IPS-11a (cell line): Measurements from ENCODE around the gene NPR1.
"Not testable (repeated sequence)": the region's sequence is repeated elsewhere in the genome, so short reads cannot be mapped to it uniquely, and the experiment has no call there.

ENCODE experiments used
- H3K4me3 ChIP-seq: one replicate; pipeline ENCODE4 v1.5.1; 2013; ENCODE audit warnings: low read depth, low read length, control low read depth

The NPR1 gene

DNA sequence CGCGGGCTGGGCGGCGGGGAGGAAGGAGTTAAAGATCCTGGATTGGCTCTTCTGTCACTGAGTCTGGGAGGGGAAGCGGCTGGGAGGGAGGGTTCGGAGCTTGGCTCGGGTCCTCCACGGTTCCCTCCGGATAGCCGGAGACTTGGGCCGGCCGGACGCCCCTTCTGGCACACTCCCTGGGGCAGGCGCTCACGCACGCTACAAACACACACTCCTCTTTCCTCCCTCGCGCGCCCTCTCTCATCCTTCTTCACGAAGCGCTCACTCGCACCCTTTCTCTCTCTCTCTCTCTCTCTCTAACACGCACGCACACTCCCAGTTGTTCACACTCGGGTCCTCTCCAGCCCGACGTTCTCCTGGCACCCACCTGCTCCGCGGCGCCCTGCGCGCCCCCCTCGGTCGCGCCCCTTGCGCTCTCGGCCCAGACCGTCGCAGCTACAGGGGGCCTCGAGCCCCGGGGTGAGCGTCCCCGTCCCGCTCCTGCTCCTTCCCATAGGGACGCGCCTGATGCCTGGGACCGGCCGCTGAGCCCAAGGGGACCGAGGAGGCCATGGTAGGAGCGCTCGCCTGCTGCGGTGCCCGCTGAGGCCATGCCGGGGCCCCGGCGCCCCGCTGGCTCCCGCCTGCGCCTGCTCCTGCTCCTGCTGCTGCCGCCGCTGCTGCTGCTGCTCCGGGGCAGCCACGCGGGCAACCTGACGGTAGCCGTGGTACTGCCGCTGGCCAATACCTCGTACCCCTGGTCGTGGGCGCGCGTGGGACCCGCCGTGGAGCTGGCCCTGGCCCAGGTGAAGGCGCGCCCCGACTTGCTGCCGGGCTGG lies at the start of gene NPR1:
Gene NPR1 (plus strand): TSS at position 170 of the 818 bp plus-strand sequence. CDS start 421 bp downstream, at position 591.
- H3K4me3 ChIP-seq, result peak within 1 kb of the TSS; percentile 67

- H3K4me3 ChIP-seq, result no peak overlapping the region
These were observed 49.2 kb upstream of the NPR1 start for GRCh38 chr1:153629343-153629665.

DNA sequence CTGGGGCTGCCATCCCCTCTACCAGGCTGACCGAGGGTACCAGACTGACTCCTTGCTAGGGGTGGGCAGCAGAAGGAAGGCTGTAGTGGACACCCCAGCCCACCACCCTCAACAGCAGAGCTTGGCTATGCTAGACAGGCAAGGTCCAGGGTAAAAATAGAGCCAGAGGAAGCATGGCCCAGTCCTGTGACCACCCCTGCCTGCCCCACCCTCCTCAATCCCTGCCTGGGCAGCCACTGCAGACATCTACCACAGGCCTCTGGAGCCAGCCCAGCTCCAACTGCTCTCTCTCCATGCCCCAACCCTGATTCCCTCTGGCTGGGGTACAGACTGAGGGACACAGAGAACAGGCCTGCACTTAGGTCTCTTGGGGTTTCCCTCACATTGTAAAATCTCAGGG lies 48.5 kb upstream of the NPR1 start:
- H3K4me3 ChIP-seq, result no peak overlapping the region

- H3K4me3 ChIP-seq, result no peak overlapping the region
These were observed 48.1 kb upstream of the NPR1 start for GRCh38 chr1:153630384-153630783.

GRCh38 chr1:153631047-153632022 lies 47.2 kb upstream of the NPR1 start:
- H3K4me3 ChIP-seq, result no peak overlapping the region

DNA sequence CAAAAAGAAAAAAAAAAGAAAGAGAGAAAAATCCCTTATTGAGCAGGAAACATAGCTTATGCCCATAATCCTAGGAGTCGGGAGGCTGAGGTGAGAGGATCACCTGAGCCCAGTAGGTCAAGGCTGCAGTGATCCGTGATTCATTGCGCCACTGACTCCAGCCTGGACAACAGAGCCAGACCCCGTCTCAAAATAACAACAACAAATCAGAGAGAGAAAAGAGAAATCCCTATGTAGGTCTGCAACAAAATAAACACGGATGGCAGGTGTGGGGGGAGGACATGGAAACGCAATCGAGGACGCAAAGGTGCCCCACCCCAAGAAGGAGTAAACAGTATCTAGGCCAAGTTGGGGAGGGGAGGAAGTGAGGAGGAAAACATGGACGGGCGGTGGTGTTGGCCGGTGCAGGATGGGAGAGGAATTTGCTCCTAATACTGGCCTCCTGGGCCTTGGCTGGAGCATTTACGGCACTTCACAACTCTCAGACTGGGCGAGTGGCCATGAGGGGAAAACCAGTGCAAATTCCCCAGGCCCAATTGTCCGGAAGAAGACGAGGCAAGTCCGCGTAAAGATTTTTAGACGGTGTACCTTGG lies 45.2 kb upstream of the NPR1 start:
- H3K4me3 ChIP-seq, result peak overlapping the region; percentile 100

DNA sequence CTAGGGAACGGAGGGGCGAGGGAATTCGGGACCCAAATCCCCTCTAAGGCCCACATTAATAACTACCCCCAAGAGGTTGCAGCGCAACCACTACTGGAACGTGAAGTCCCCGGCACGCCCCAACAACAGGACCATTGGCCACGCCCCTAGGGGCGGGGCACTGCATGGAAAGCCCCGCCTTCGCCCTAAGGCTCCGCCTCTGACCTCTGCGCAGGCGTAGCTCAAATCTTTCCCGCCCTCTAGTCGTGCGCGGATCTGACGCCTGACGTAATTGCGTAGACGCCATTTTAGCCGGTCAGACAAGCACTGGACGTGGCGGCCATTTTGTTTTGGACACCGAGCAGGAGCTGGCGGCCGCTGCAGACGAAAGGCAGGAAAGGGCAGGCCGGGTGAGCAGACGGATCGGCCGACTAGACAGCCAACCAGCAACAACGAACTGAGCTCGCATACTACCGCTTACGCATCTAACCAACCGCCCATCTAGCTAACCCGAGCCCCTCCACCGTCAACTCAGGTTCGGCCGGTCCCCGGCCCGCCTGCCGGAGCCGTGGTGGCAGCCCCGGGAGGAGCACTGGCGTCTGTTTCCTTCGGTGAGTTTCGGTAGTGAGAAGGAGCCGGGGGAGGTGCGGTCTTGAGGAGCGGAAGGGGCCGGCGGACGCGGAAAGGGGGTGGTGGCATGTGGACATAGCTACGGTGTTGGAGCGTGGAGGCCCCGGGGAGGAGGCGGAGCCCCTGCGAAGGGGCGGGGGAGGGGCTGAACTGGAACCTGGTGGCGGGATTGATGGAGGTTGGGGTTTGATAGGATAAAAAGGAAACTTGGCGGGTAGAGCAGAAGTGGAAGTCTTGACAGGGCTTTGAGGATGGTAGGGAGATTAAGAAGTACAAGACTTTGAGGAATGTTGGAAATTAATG lies 44.5 kb upstream of the NPR1 start, which contains the start of gene CHTOP:
Gene CHTOP (plus strand): TSS at position 313 of the 912 bp plus-strand sequence. CDS start 2,523 bp downstream, outside the sequence.
- H3K4me3 ChIP-seq, result peak within 1 kb of the TSS; percentile 100

DNA sequence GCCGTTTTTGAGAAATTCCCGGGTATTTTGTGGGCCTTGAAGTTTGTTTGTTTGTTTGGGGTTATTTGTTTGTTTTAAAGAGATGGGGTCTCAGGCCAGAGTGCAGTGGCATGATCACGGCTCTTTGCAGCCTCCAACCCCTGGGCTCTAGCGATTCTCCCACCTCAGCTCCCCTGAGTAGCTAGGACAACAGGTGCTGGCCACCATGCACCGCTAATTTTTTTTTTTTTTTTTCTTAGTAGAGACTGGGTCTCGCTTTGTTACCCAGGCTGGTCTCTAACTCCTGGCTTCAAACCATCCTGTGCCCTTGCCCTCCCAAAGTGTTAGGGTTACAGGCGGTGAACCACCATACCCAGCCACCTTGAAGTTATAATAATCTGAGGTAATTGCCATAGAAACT lies 42.6 kb upstream of the NPR1 start:
- no peak overlapping the region for H3K4me3 ChIP-seq

DNA sequence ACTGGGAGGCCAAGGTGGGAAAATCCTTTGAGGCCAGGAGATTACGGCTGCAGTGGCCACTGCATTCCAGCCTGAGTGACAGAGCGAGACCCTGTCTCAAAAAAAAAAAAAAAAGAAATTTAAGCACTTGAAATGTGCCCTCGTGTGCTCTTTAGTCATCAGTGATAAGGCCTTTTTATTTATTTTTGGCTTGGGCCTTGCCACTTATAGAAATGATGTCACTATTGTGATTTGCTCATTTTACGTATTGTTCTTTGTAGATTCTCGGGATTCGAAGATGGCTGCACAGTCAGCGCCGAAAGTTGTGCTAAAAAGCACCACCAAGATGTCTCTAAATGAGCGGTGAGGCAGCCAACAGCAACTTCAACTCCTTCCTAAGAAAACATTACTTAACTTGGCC lies 42.2 kb upstream of the NPR1 start:
- no peak overlapping the region for H3K4me3 ChIP-seq

- no peak overlapping the region for H3K4me3 ChIP-seq
These were observed 40.2 kb upstream of the NPR1 start for GRCh38 chr1:153638261-153638660.

DNA sequence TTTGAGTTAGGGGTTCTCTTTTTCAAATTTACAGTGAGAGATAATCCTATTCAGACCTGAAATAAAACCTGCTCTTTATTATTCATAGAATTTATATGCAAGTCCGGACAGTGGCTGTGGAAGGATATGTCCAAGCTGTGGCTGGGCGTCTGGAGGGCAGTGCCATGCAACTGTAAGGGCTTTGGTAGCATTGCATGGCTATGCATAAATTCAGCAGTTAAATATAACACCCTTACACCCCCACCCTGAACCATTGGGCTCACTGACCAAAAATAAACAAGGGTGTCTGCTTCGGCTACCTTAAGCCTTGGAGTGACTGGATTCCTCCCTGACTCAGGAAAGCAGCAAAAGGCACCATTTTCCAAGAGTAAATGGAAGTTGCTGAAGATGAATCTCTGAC lies 39.2 kb upstream of the NPR1 start:
- H3K4me3 ChIP-seq, result no peak overlapping the region

DNA sequence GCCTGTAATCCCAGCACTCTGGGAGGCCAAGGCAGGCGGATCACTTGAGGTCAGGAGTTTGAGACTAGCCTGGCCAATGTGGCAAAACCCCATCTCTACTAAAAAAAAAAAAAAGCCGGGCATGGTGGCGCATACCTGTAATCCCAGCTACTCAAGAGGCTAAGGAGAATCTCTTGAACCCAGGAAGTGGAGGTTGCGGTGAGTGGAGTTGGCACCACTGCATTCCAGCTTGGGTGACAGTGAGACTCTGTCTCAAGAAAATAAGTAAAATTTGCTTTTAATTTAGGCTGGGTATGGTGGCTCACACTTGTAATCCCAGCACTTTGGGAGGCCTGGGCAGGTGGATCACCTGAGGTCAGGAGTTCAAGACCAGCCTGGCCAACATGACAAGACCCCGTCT lies 38.3 kb upstream of the NPR1 start:
- H3K4me3 ChIP-seq, result not testable (repeated sequence)

DNA sequence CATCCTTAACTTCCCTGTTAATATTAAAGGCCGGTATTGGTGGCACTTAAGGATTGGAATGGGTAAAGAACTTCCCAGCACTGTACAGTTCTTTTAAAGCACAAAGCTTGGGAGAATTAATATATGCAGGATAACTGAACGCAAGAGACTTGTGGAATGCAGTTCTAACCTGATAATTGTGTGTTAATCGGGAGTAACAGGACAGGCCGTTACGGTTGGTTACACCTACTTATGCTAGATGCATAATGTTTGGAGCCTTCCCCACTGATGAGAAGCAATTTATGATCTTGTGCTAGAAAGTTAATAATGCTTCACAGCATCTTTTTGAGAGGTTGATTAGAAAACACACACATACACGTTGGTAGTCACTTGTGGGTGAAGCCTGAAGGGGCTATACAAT lies 37.6 kb upstream of the NPR1 start:
- H3K4me3 ChIP-seq, result no peak overlapping the region

DNA sequence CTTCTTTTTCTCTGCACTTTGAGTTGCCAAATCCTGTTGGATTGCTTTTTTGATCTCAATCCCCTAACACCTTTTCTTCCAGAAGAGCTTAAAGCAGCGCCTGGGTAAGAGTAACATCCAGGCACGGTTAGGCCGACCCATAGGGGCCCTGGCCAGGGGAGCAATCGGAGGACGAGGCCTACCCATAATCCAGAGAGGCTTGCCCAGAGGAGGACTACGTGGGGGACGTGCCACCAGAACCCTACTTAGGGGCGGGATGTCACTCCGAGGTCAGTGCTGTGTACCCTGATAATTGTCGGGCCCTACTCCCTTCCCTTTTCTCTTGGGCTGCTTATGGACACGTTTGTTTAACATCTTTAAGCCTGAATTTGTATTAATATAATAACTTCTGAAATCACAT lies 36.3 kb upstream of the NPR1 start:
- H3K4me3 ChIP-seq, result no peak overlapping the region

GRCh38 chr1:153643100-153643499 lies 35.4 kb upstream of the NPR1 start:
- H3K4me3 ChIP-seq, result no peak overlapping the region

DNA sequence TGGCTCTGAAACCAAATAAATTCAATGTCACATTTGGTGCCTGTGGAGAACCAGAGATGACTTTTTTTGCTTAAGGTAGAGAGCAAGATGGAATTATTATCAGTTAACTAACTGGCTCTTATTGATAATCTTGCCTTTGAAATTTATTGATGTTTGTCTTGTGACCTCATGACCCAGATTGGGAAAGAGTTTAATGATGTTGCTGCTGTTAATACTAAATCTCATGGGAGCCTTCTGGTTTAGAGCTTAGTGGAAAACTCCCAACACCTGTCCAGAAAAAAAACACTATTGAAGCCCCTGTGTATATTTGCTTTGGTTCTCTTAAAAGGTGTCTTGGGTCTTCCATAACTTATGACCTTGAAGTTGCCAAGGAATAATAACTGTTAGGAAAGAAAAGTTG lies 34.7 kb upstream of the NPR1 start:
- H3K4me3 ChIP-seq, result no peak overlapping the region

DNA sequence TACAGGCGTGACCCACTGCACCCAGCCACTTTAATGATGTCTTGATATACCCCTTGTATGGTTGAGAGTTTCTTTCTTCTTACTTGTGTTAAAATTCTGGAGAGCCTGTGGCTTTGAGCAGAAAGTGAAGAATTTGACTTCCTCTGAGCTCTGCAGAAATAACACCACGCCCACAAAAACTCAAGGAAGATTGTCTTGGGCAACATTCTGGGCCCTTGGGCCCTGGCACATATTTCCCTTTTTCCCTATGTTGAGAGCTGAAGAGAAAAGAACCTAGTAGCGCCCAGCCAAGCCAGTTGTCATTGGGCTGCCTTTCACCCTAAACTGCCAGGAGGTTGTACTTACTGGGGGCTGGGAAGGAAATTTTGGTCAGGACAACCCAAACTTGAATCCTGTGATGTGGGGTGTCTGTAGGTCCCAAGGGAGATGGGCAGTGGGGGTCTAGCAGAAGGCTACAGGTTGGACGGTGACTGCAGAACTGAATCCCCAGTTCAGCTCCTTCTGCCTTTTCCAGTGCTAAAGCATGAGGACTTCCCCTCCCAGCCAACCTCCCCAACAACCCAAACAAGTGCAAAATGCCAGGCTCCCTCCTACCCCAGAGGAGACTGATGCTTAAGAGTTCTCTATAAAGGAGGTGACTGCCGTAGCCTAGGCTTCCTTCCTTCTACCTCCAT lies 31.7 kb upstream of the NPR1 start:
- H3K4me3 ChIP-seq, result no peak overlapping the region

DNA sequence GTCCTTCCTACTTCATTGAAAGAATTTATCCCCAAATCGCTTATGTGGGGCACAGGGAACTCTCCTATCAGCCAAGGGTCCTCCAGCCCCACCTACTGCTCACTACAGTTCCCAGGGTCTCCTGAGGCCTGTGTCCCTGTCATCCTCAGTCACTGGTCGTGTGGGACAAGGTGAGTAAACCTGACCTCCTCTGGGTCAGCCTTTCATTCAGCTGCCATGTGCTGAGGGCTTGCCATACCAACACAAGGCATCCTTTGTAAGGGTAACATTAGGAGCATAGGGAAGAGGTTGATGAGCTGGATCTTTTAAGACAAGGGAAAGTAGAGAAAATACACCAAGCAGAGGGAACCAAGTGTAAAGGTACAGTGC lies 31.2 kb upstream of the NPR1 start:
- H3K4me3 ChIP-seq, result no peak overlapping the region

DNA sequence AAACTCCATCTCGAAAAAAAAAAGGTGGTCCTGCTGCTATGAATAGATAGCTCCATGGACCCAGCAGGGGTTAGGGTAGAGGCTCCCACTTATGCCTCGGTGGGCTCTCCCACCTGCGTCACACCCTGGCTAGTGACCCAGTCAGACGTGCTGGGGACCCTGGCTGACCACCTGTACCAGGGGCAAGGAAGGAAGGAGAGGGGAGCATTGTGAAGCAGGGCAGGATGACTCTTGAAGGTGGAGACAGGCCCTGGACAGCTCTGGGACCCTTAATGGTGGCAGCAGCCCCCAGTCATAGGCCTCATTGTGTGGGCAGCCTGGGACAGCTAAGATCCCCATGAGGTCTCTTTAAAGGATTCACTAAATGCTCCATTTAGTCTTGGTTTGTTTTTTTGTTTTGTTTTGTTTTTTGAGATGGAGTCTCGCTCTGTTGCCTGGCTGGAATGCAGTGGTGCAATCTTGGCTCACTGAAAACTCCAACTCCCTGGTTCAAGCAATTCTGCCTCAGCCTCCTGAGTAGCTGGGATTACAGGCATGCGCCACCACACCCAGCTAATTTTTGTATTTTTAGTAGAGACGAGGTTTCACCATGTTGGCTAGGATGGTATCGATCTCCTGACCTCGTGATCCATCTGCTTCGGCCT lies 30.4 kb upstream of the NPR1 start:
- H3K4me3 ChIP-seq, result no peak overlapping the region
